Muscle of arm (tissue), 12 donors: ENCODE results near the gene PCNX3. TPM values are rescaled to one million over a fixed set of nuclear protein-coding genes. Genes with fewer than 3 reads are reported as not detected.

ENCODE experiments used
- DNase-seq: peaks from one replicate; pipeline ENCODE4 v3.0.0-alpha.2; 2013
- polyA plus RNA-seq, 12 donors: library from polyadenylated mRNA; unstranded; fragments of 120-200 nt; gene quantifications; one replicate each; pipeline ENCODE4 v1.2.1, GENCODE V29; 2013; ENCODE audit not compliant: insufficient read length in 12 of 12

Gene PCNX3
- polyA plus RNA-seq, 12 donors: 9.8 to 155 (median 15.6) TPM

DNA sequence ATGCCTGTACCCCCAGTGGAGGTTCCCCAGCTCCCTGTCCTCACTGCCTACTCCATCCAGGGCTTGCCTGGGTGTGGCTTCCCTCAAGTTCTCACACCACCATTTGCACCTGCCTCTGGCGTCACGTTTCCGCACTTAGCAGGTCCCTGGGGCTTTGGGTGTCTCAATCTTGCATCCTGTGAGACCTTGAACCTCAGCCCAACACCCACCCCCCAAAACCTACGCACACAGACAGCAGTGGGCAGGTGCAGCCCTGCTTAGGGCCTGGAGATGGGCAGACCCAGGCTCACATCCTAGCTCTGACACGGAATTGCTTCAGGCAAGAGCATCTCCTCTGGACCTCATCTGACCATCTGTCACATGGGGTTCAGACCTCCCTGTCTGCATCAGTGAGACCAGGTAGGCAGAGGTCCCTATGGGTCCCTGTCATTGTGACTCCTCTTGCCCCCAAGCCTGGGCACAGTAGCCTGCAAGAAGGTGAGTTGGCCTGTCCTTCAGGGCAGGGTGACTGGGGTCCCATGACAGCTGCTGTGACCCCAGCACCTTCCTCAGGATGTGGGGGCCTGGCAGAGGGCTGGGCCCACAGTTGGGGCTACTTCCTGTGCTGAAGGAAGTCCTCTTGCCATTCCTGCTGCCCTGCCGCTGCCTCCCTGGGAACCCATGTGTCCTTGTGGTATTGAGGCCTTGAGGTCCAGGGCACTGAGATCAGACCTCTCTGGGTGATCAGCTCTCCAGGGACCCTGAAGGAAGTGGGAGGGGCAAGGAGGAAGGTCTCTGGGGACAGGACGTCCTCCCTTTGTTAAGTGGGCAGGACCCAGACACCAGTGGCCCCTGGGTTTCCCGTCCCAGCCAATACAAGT, 24.3 kb downstream of the PCNX3 start:
- DNase-seq: no peak

DNA sequence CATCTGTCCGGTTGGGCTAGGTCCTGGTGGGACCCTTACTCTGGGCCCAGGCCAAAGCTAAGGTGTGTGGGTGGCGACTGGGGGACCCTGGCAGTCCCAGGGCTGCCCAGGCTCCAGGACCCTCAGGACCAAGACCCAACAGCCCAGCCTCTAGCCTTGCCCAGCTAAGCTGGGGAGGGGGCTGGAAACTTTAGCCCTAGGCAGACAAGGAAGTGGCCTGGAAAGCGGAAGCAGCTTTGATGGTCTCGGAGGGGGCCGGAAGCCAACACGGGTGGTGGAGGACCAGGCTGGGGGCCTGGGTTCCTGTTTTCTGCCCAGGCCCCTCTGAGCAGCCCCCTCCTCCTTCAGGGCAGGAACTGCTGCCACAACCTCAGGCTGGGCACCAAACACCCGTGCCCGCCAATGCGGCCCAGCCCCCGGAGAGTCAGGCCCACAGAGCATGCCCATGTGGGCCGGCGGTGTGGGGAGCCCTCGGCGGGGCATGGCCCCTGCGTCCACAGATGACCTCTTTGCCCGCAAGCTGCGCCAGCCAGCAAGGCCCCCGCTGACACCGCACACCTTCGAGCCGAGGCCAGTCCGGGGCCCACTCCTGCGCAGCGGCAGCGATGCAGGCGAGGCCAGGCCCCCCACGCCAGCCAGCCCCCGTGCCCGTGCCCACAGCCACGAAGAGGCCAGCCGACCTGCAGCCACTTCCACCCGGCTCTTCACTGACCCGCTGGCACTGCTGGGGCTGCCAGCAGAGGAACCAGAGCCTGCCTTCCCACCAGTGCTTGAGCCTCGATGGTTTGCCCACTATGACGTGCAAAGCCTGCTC, 25.1 kb downstream of the PCNX3 start:
- DNase-seq: no peak

DNA sequence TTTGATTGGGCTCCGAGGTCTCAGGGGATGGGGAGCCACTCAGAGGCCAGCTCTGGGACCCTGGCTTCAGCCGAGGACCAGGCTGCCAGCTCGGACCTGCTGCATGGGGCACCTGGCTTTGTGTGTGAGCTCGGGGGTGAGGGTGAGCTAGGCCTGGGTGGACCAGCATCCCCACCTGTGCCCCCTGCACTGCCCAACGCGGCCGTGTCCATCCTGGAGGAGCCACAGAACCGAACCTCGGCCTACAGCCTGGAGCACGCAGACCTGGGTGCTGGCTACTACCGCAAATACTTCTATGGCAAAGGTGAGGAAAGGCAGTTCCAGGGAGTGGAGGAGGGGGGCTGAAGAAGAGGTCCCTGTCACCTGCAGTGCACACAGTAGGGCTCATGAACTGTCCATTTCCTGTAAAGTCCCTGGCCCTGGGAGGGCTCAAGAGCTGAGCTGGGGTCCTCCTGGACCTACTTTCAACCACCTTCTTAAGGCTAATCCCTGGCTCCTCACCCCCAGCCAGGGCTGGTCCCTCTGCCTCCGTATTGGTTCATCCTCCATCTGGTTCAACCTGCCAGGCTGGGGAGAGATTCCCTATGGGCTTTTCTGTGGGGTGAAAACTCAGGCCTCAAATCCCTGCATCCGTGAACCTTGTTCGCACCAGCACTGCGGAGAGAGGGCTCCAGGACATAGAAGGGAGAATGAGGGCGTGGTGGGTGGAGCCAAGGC, 25.9 kb downstream of the PCNX3 start:
- DNase-seq: no peak

DNA sequence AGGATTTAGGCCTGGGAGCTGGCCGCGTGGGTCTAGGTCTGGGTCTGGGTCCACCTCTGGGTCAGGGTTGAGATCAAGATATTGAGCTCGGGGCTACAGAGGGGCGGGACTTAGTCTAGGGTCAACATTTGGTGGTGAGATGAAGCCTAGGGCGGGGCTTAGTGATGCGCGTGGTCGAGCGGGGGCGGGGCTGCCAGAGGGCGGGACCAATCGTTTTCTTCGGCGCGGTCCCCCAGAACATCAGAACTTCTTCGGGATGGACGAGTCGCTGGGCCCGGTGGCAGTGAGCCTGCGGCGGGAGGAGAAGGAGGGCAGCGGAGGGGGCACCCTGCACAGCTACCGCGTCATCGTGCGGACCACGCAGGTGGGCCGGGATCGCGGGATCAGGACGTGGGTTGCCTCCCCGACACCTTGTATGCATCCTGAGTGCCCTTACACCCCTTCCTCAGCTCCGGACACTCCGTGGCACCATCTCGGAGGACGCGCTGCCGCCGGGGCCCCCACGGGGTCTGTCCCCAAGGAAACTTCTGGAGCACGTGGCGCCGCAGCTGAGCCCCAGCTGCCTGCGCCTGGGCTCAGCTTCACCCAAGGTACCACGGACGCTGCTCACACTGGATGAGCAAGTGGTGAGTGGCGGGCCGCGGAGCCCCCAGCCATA, 26.6 kb downstream of the PCNX3 start:
- no peak for DNase-seq

DNA sequence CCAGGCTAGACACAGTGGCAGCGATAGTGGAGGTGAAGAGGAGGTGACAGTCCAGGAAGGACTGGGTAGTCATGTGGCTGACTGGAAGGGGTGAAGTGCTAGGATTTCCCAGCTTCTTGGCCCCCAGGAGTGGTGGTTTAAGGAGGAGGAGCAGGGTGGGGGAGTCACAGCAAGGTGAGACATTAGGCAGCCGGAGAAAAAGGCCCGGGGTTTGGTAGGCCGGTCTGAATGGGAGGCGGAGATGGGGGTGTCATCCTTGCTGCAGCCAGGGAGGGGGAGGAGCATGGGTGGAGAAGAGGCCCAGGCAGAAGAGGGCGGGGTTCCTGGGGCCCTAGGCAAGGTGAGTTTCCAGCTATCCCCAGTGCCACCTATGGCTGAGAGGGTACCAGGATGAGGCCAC, 28.4 kb downstream of the PCNX3 start:
- no peak for DNase-seq

DNA sequence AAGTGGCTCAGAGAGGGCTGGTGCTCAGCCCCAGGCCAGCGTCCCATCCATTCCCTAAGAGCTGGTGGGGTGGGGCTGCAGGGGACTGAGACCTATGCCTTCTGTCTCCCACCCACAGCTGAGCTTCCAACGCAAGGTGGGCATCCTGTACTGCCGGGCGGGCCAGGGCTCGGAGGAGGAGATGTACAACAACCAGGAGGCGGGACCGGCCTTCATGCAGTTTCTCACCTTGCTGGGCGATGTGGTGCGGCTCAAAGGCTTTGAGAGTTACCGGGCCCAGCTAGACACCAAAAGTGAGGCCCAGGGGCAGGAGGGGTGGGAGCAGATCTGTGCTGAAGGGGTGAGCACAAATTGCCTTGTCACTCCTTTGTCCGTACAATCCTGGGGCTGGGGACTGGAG, 29.3 kb downstream of the PCNX3 start:
- DNase-seq: no peak

DNA sequence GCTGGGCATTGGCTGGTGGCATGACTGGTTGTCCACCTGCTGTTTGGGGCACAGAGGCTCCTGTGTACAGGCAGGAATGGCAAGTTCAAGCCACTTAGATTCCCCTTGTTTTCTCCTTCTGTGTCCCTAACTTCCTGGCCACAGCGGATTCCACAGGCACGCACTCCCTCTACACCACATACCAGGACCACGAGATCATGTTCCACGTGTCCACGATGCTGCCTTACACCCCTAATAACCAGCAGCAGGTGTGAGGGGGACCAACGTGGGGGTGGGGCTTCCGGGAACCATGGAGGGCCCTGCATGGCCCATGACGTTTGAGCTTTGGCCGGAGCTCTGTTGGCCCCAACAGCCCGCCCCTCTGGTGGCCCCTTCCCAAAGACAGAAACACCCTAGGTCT, 30.1 kb downstream of the PCNX3 start:
- no peak for DNase-seq

DNA sequence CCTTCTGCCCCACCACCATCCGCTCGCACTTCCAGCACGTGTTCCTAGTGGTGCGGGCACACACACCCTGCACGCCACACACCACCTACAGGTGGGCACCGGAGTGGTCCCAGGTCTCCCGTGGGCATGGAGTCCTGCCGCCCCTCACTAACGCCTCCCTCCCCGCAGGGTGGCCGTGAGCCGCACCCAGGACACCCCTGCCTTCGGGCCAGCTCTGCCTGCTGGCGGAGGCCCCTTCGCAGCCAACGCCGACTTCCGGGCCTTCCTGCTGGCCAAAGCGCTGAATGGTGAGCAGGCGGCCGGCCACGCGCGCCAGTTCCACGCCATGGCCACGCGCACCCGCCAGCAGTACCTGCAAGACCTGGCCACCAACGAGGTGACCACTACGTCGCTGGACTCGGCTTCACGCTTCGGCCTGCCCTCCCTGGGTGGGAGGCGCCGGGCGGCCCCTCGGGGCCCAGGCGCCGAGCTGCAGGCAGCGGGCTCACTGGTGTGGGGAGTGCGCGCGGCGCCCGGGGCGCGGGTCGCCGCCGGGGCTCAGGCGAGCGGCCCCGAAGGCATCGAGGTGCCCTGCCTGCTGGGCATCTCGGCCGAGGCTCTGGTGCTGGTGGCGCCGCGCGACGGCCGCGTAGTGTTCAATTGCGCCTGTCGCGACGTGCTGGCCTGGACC, 30.8 kb downstream of the PCNX3 start:
- no peak for DNase-seq

DNA sequence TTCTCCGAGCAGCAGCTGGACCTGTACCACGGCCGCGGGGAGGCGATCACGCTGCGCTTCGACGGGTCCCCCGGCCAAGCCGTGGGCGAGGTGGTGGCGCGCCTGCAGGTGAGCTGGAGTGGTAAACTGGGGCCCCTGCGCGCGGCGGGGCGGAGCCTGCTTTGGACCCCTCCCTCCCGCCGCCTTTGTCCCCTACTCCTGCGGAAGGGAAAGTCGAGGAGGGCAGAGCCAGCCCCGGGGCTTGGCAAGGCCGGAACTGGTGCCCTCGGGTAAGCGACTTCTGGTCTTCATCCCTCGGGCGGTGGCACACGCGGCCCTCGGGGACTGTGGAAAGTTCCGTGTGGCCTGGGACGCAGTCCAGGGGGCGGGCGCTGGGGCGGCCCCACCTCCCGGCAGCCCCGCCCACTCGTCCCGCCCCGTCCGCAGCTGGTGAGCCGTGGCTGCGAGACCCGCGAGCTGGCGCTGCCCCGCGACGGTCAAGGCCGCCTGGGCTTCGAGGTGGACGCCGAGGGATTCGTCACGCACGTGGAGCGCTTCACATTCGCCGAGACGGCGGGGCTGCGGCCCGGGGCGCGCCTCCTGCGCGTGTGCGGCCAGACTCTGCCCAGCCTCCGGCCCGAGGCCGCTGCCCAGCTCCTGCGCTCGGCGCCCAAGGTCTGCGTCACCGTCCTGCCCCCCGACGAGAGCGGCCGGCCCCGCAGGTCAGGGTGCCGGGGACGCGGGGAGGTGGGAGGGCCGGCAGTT, 31.6 kb downstream of the PCNX3 start:
- no peak for DNase-seq

DNA sequence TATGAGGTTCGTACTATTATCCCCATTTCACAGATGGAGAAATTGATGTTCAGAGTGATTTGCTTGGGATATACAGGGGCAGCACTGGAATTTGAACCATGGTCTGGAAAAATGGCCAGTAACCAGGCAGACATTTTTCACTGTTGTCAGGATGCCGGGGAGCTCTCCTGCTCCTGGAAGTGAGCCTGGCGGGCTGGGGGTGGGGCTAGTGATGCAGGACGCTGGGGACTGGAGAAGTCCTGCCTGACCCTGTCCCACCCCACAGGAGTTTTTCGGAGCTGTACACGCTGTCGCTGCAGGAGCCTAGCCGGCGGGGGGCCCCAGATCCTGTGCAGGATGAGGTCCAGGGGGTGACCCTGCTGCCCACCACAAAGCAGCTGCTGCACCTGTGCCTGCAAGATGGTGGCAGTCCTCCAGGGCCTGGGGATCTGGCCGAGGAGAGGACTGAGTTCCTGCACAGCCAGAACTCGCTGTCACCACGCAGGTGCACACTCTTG, 33.5 kb downstream of the PCNX3 start:
- DNase-seq: no peak

DNA sequence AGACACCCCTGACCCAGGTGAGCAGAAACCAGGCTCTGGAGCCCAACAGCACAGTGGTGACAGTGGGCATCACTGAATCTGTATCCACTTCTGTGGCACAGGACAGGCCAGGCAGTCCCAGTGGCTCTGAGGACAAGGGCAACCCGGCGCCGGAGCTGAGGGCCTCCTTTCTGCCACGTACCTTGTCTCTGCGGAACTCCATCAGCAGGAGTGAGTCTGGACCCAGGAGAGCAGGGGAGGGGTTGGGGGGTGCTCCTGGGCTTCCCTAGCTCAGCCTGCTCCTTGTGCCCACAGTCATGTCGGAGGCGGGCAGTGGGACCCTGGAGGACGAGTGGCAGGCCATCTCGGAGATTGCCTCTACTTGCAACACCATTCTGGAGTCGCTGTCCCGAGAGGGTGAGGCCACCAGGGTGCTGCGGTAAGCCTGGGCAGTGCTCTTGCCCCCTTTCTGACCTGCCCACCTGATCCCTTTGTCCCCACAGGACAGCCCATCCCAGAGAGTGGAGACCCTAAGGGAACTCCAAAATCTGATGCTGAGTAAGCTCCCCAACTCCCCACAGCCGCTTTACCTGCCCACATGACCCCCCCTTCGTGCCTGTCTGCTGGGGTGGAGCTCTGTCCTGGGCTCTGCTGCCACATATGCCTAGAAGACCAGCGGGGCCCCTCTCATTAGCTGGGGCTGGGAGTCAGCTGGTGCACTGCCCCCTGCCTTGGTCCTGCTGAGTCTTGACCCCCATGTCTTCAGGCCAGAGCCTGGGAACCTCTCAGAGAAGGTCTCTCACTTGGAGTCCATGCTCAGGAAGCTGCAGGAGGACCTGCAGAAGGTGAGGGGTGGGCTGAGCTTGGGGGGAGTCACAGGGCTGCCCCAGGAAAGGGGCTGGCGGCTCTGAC, 34.3 kb downstream of the PCNX3 start:
- no peak for DNase-seq

DNA sequence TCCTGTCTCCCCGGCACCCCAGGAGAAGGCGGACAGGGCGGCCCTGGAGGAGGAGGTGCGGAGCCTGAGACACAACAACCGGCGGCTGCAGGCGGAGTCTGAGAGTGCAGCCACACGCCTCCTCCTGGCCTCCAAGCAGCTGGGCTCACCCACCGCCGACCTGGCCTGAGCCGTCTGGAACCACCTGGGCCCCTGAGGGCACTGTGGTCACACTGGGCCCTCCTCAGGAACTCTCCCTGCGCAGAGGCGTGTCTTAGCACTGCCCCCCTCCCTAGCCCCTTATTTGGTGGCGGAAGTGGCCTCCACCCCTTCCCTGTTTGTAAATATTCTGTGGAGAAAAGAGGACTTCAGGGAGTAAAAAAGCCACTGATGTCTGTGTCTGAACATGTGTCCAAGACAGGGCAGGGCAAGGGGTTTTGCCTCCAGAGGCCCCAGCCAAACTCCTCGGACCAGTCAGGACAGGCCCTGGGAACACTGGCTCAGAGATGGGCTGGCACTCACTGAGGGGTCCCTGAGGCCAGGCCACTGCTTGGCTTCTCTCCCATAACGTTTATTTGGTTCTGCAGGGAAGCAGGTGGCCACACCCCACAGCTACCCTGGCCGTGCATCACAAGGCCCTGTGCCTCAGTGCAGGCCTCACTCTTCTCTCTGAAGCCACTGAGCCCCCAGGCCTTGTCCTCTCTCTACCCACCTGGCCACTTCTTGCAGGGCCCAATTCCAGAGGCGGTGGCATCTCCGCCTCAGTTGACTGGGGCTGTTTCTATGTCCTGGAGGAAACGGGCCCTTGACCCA, 35.2 kb downstream of the PCNX3 start:
- no peak for DNase-seq

DNA sequence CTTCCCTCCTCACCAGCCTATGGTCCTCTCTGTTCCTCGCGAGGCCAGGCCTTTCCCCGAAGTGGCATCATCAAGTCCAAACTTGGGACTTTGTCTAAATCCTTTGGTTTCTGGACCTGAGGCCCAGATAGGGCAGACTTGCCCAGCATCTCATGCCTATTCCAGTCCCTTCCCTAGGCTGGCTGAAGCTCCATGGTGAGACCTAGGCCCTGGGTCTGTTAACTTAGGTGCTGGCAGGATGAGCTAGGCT, 35.7 kb downstream of the PCNX3 start:
- no peak for DNase-seq

DNA sequence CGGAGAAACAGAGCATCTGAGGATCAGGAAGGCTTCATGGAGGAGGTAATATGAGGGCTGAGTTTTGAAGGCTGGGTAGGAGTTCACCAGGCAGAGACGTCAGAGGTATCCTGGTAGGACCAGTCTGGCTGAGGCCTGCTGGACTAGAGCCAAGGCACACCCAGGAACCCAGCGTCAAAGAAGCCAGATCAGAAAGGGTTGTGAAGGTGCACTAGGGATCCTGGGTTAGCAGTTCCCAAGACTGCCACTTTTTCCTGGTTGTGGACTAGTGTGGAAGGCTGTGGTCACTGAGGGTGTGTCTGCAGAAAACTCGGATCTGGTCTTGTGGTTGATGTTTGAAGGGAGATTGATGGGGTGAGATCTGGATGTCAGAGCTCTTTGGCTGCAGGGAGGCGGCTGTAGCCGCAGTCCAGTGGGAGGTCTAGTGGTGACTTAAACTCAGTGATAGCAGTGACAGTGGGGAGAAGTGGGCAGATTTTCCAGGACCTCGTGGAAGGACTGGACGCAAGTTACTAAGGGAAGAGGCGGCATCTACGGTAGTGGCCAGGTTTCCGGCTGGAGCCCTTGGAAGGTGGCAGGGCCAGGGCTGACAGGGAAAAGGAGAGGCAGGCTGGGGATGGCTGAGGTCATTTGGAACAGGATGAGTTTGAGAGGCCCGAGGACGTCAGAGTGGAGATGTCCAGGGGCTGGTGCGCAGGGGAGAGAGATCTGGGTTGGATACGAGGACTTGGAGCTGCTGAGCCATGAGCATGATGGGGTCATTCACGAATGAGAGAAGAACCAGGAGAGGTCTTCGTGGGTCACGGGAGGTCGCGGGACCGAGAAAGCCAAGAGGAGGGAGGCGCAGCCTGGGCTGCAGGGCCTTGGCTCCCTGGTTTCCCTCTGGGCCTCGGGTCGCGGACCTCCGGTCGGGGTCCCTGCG, 36.3 kb downstream of the PCNX3 start:
- no peak for DNase-seq

DNA sequence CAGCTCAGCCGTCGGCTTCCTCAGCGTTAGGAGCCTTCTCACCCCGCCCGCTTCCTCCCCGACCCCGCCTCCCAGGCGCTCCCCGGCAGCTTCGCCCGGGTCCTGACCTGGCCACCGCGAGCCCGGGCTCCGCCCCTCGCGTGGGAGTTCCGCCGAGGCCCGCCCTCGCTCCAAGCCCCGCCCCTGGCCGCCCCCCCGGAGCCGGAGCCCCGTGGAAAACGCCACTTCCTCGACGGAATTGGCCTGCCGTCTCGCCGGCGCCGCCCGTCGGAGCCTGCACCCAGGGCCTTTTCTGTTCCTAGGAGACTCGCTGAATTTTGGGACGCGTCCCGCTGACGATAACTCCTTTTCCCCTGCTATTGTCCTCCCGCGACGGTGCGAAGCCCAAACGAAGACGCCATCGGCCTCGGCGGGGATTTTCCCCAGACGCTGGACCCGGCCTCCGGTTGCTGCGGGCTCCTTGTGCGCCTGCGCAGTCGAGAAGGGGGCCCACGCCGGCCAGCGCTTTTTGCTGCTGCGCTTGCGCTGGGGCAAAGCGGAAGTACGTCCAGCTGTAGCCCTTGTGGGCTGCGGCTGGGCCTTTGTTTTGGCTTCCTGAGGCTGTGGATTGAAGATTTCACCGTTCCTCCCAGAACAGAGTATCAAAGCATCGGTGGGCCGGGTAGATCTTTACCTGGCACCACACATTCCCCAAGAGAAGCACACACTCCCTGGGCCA, 37.1 kb downstream of the PCNX3 start:
- peak; percentile 96 for DNase-seq

DNA sequence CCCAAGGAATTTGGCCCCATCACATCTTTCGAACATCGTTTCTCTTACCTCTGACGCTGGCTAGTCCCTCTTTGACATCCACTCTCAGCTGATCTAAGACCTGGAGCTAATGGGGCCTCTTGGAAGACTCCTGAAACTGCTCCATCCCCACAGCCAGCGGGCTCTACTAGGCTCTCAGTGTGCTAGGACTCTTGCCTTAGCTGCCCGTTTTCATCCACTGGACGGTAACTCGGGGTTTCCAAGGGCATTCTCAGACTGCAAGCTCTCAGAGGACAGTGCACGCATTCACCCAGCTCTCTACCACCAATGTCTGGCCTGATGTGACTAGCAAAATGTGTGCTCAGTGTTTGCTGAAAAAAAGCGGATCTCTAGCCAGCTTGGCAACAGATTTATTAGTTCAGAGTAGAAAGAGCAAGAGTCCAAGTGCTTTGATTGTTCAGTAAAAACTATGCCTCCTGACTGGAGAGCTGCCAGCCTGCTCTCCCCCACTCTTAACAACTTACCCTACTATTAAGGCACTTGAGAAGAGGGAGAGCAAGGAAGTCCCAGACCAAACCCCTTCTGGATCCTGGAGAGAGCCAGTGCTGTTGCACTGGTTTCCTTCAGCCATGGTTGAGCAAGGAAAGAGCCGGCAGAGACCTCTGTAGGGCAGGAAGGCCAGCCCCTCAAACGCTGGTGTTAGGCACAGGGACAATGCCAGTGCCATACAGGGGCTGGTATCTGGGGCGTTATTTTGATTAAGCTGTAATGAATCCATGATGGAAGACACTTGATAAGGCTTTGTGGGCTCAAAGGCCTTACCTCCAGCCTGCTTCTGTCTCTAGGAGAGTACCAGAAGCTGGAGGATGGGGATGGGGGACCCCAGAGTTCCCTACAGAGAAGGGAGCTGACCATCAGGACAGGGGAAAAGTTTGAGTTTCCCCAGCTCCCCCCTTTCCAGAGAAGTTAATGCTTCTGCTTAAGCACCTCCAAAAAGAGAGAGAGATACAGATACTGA, 38.0 kb downstream of the PCNX3 start:
- no peak for DNase-seq
